ENCODE data around the gene OTOP2. TPM values are rescaled to one million over a fixed set of nuclear protein-coding genes. Genes with fewer than 3 reads are reported as not detected.

The OTOP2 gene
- total and polyA plus RNA-seq, 2 of the 8 experiments (the other 6 are each of a cell fraction or from before 2014, with no cell fraction given) = 0.23 TPM; not detected in 1

- H3K18ac ChIP-seq (ENCODE audit: extremely low read depth, low read length) = no peak overlapping the region
- H3K79me2 ChIP-seq (ENCODE audit: control insufficient read depth in 1 of 2, insufficient read depth in 2 of 2, low read length in 2 of 2) = no peaks in the 10 kb centered on the region
- no peak overlapping the region for H2BK20ac ChIP-seq (ENCODE audit: low read length)
- H3K27ac ChIP-seq (ENCODE audit: low read depth, low read length) = no peak overlapping the region
- H3K27me3 ChIP-seq (replicated peaks in 1 of 4; ENCODE audit: control insufficient read depth in 3 of 4, extremely low read depth in 1 of 4, insufficient read depth in 3 of 4, low read length in 3 of 4) = peaks cover 13 to 54% (median 45%) of the 10 kb centered on the region in 4 experiments
- WGBS, 2 experiments (ENCODE audit: extremely low coverage in 1 of 2, insufficient coverage in 1 of 2, insufficient read length in 1 of 2, insufficient replicate concordance in 2 of 2, low coverage in 1 of 2, low lambda C conversion rate in 2 of 2, missing lambda C conversion rate in 1 of 2) = 89% methylated on average over 24 of the region's 24 CpGs; no CpG with 5 or more reads in 1 of the 2 experiments
- ChIA-PET POLR2A (ENCODE audit: partially characterized antibody) (no interaction called here), CTCF (ENCODE audit: partially characterized antibody) (interaction anchor here (1.1 to 49.9 kb wide), 2 partner anchors 11 to 21 kb away, joined by 4 to 1072 read pairs; no protein-coding TSS in a partner anchor)
- H3K79me1 ChIP-seq (ENCODE audit: low read depth, low read length) = no peaks in the 10 kb centered on the region
- H3K4me3 ChIP-seq (ENCODE audit: extremely low read depth in 1 of 4, insufficient read depth in 2 of 4, low read depth in 3 of 4, low read length in 4 of 4) = no peak overlapping the region
- H3K36me3 ChIP-seq (ENCODE audit: control insufficient read depth in 2 of 4, insufficient read depth in 4 of 4, low read length in 3 of 4) = no peaks in the 10 kb centered on the region
- H3K4ac ChIP-seq (replicated peaks; ENCODE audit: insufficient read length, low read depth, low read length) = no peak overlapping the region
- peaks cover 3% of the 10 kb centered on the region; the same call in 1 of the 2 replicates for H3K23me2 ChIP-seq (ENCODE audit: low read depth, low read length)
- no peak for TF ChIP-seq YY1 (IDR thresholded peaks at IDR 0.05; ENCODE audit: low read depth, low read length)
- TF ChIP-seq RXRA (IDR thresholded peaks at IDR 0.05; ENCODE audit: insufficient read depth, low read depth, low read length) = no peak
- TF ChIP-seq CREB1 (IDR thresholded peaks at IDR 0.05) = no peak
- no peak for TF ChIP-seq NRF1 (IDR thresholded peaks at IDR 0.05; ENCODE audit: low read depth, low read length)
- TF ChIP-seq SUZ12 (IDR thresholded peaks at IDR 0.05; ENCODE audit: low read length) = no peak
- TF ChIP-seq ATF2 (IDR thresholded peaks at IDR 0.05; ENCODE audit: low read length) = no peak
- TF ChIP-seq HDAC6 (IDR thresholded peaks at IDR 0.05; ENCODE audit: low read depth, low read length) = no peak
- no peak for TF ChIP-seq KDM5A (IDR thresholded peaks at IDR 0.05; ENCODE audit: low read length)
- no peak for TF ChIP-seq SIRT6 (IDR thresholded peaks at IDR 0.05; ENCODE audit: low read length)
- no peak for TF ChIP-seq JUN (IDR thresholded peaks at IDR 0.05; ENCODE audit: low read depth, low read length)
- TF ChIP-seq TBP (IDR thresholded peaks at IDR 0.05; ENCODE audit: low read depth, low read length) = no peak
- TF ChIP-seq SP2 (IDR thresholded peaks at IDR 0.05; ENCODE audit: low read length) = no peak
- TF ChIP-seq RFX5 (IDR thresholded peaks at IDR 0.05; ENCODE audit: borderline replicate concordance, low read depth, low read length) = no peak
- H4K8ac ChIP-seq (ENCODE audit: extremely low read depth, insufficient read depth, low read length) = 0 out of 2 replicates have a peak overlapping the region, but pooled peaks have one; percentile 16
- no peak overlapping the region for H2AK5ac ChIP-seq (ENCODE audit: low read depth, low read length)
- H2BK5ac ChIP-seq (ENCODE audit: low read depth, low read length) = no peak overlapping the region
- H2BK120ac ChIP-seq (replicated peaks; ENCODE audit: low read depth, low read length) = no peak overlapping the region
- peaks cover 0 to 4% (median 3%) of the 10 kb centered on the region in 4 experiments; a peak in 3 of 7 replicates for H3K4me1 ChIP-seq (replicated peaks in 1 of 4; ENCODE audit: control insufficient read depth in 3 of 4, insufficient read depth in 4 of 4, low read length in 3 of 4)
- H3K56ac ChIP-seq (replicated peaks; ENCODE audit: insufficient read length, low read depth, low read length) = no peak overlapping the region
- no peak overlapping the region; the same call in 1 of the 2 replicates for H2BK15ac ChIP-seq (ENCODE audit: low read length)
- H3K23ac ChIP-seq (ENCODE audit: insufficient read length) = no peak overlapping the region
- no peak overlapping the region for H3K9ac ChIP-seq (replicated peaks in 1 of 4; ENCODE audit: extremely low read depth in 1 of 4, low read depth in 3 of 4, low read length in 3 of 4)
- H2AFZ ChIP-seq (ENCODE audit: low read length) = no peak overlapping the region
- H4K91ac ChIP-seq (replicated peaks; ENCODE audit: insufficient read length, low read length) = no peak overlapping the region
- FAIRE-seq (no peak), DNase-seq (ENCODE audit: low read depth in 1 of 2, low spot score in 2 of 2) (no peak)
- H4K20me1 ChIP-seq (replicated peaks in 1 of 2; ENCODE audit: control insufficient read depth in 1 of 2, insufficient read depth in 2 of 2, low read length in 2 of 2) = peaks cover 0 to 3% of the 10 kb centered on the region in 2 experiments
- no peak overlapping the region for H3K14ac ChIP-seq (ENCODE audit: insufficient read length)
- H4K5ac ChIP-seq (ENCODE audit: insufficient read length, low read depth, low read length) = no peak overlapping the region
- no peaks in the 10 kb centered on the region for H3K9me3 ChIP-seq (ENCODE audit: insufficient read depth in 2 of 2, low read depth in 1 of 2, low read length in 1 of 2)
- 0 out of 2 replicates have a peak overlapping the region, but pooled peaks have one; percentile 50 for H2BK12ac ChIP-seq (ENCODE audit: low read depth, low read length)
- no peak overlapping the region for H3K4me2 ChIP-seq (ENCODE audit: insufficient read depth in 1 of 2, low read depth in 2 of 2, low read length in 2 of 2)
These were observed 6.5 kb downstream of the OTOP2 start for GRCh38 chr17:74930535-74931036.
